Measurements from ENCODE around the gene RAB3C. TPM values are rescaled to one million over a fixed set of nuclear protein-coding genes. Genes with fewer than 3 reads are reported as not detected.
"Not testable (repeated sequence)": the region's sequence is repeated elsewhere in the genome, so short reads cannot be mapped to it uniquely, and the experiment has no call there.

RAB3C gene
- total RNA-seq, 1 donor from 2014 or later = not detected

DNA sequence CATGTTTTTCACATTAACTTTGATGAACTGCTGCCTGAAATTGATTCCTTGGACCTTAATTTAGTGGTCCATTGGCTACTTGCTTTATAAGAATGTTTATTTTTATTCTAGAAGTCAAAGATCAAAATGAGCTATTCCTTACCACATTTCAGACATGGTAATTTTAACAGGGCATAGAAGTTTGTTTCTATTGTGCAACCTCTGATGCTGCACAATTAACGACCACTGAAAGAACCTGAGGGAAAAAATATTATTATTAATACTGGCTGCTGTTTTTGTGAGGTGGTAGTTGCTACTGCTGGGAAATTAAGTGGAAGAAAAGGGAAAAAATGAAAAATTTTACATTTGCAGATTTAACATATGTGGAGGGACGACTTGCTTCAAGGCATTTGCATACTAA is 37.9 kb upstream of the RAB3C start:
- Mint-ChIP-seq H3K4me1 (ENCODE audit: low read depth) (no peaks in the 10 kb centered on the region), H3K27me3 (ENCODE audit: low read depth) (no peaks in the 10 kb centered on the region), H3K4me3 (ENCODE audit: unreplicated experiment) (no peak overlapping the region), H3K27ac (ENCODE audit: unreplicated experiment) (no peak overlapping the region), H3K9me3 (ENCODE audit: low read depth) (peaks cover 5% of the 10 kb centered on the region), H3K36me3 (ENCODE audit: low read depth) (no peaks in the 10 kb centered on the region)
- TF ChIP-seq, protein P1, sequence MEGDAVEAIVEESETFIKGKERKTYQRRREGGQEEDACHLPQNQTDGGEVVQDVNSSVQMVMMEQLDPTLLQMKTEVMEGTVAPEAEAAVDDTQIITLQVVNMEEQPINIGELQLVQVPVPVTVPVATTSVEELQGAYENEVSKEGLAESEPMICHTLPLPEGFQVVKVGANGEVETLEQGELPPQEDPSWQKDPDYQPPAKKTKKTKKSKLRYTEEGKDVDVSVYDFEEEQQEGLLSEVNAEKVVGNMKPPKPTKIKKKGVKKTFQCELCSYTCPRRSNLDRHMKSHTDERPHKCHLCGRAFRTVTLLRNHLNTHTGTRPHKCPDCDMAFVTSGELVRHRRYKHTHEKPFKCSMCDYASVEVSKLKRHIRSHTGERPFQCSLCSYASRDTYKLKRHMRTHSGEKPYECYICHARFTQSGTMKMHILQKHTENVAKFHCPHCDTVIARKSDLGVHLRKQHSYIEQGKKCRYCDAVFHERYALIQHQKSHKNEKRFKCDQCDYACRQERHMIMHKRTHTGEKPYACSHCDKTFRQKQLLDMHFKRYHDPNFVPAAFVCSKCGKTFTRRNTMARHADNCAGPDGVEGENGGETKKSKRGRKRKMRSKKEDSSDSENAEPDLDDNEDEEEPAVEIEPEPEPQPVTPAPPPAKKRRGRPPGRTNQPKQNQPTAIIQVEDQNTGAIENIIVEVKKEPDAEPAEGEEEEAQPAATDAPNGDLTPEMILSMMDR (IDR thresholded peaks at IDR 0.05) = no peak
- no peak for DNase-seq (ENCODE audit: low spot score)

GRCh38 chr5:58545912-58546311 is 37.0 kb upstream of the RAB3C start:
- Mint-ChIP-seq H3K4me1 (ENCODE audit: low read depth) (no peaks in the 10 kb centered on the region), H3K9me3 (ENCODE audit: low read depth) (peaks cover 1% of the 10 kb centered on the region), H3K36me3 (ENCODE audit: low read depth) (no peaks in the 10 kb centered on the region), H3K4me3 (ENCODE audit: unreplicated experiment) (no peak overlapping the region), H3K27ac (ENCODE audit: unreplicated experiment) (no peak overlapping the region), H3K27me3 (ENCODE audit: low read depth) (peaks cover under 1% of the 10 kb centered on the region)
- TF ChIP-seq, protein P1 (IDR thresholded peaks at IDR 0.05) = no peak
- DNase-seq (ENCODE audit: low spot score) = no peak

DNA sequence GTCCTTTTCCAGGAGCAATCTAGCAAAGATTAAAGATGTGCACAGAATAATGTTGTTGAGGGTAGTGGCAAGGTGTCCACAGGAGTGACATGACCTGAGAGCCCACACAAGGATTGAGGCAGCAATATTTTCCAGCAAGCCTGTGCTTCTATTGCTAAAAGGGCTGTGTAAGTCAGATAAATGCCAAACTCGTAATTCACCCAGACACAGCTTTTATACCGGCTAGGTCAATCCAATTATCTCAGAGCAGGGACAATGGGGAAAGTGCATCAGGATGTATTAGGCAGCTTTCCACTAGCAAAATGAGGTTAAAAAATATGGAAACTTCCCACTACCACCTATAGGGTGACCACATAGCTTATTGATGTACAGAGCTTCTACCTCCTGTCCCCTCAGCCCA is 34.8 kb upstream of the RAB3C start:
- Mint-ChIP-seq H3K4me1 (ENCODE audit: low read depth) (no peaks in the 10 kb centered on the region), H3K9me3 (ENCODE audit: low read depth) (no peaks in the 10 kb centered on the region), H3K27me3 (ENCODE audit: low read depth) (peaks cover 2% of the 10 kb centered on the region), H3K27ac (ENCODE audit: unreplicated experiment) (no peak overlapping the region), H3K4me3 (ENCODE audit: unreplicated experiment) (no peak overlapping the region), H3K36me3 (ENCODE audit: low read depth) (no peaks in the 10 kb centered on the region)
- no peak for DNase-seq (ENCODE audit: low spot score)
- TF ChIP-seq, protein P1 (IDR thresholded peaks at IDR 0.05) = no peak

DNA sequence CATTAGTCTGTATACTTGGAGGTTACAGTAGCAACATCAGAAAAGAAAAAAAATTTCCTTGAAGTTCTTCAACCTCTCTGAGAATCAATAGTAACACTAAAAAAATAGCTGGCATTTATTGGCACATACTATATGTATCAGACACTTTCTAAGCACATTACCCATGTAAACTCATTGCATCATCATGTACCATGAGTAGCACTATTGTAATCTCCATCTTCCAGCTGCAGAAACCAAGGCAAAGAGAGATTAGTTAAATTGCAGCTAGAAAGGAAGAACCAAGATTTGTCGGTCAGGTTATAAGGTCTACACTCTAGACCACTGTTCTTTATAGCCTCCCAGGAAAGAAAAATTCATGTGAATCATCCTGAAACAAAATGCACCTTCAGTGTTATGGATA is 31.4 kb upstream of the RAB3C start:
- H3K4me3 Mint-ChIP-seq (ENCODE audit: unreplicated experiment) = no peak overlapping the region
- H3K9me3 Mint-ChIP-seq (ENCODE audit: low read depth) = no peaks in the 10 kb centered on the region
- H3K27ac Mint-ChIP-seq (ENCODE audit: unreplicated experiment) = no peak overlapping the region
- TF ChIP-seq, protein P1 (IDR thresholded peaks at IDR 0.05) = no peak
- H3K4me1 Mint-ChIP-seq (ENCODE audit: low read depth) = no peaks in the 10 kb centered on the region
- DNase-seq (ENCODE audit: low spot score) = no peak
- no peaks in the 10 kb centered on the region for H3K36me3 Mint-ChIP-seq (ENCODE audit: low read depth)
- H3K27me3 Mint-ChIP-seq (ENCODE audit: low read depth) = peaks cover 2% of the 10 kb centered on the region

DNA sequence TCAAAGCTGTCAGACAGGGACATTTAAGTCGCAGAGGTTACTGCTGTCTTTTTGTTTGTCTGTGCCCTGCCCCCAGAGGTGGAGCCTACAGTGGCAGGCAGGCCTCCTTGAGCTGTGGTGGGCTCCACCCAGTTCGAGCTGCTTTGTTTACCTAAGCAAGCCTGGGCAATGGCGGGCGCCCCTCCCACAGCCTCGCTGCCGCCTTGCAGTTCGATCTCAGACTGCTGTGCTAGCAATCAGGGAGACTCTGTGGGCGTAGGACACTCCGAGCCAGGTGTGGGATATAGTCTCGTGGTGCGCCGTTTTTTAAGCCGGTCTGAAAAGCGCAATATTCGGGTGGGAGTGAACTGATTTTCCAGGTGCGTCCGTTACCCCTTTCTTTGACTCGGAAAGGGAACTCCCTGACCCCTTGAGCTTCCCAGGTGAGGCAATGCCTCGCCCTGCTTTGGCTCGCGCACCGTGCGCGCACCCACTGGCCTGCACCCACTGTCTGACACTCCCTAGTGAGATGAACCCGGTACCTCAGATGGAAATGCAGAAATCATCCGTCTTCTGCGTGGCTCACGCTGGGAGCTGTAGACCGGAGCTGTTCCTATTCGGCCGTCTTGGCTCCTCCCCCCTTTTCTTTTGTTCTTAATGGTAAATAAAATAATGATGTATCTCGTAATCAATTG is 25.1 kb upstream of the RAB3C start:
- not testable (repeated sequence) for DNase-seq (ENCODE audit: low spot score); H3K27ac Mint-ChIP-seq (ENCODE audit: unreplicated experiment); H3K9me3 Mint-ChIP-seq (ENCODE audit: low read depth); H3K36me3 Mint-ChIP-seq (ENCODE audit: low read depth); H3K27me3 Mint-ChIP-seq (ENCODE audit: low read depth); H3K4me1 Mint-ChIP-seq (ENCODE audit: low read depth)
- peak overlapping the region; percentile 42 for H3K4me3 Mint-ChIP-seq (ENCODE audit: unreplicated experiment)

DNA sequence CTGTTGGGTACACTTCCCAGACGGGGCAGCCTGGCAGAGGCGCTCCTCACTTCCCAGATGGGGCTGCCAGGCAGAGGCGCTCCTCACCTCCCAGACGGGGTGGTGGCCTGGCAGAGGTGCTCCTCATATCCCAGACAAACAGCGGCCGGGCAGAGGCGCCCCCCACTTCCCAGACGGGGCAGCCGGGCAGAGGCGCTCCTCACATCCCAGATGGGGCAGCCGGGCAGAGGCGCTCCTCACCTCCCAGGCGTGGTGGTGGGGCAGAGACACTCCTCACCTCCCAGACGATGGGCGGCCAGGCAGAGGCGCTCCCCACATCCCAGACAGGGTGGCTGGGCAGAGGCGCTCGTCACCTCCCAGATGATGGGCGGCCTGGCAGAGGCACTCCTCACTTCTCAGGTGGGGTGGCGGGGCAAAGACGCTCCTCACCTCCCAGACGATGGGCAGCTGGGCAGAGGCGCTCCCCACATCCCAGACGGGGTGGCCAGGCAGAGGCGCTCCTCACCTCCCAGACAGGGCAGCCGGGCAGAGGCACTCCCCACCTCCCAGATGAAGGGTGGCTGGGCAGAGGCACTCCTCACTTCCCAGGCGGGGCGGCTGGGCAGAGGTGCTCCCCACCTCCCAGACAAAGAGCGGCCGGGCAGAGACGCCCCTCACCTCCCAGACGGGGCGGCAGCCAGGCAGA is 19.7 kb upstream of the RAB3C start:
- not testable (repeated sequence) for H3K27ac Mint-ChIP-seq (ENCODE audit: unreplicated experiment); H3K27me3 Mint-ChIP-seq (ENCODE audit: low read depth); H3K9me3 Mint-ChIP-seq (ENCODE audit: low read depth); H3K4me3 Mint-ChIP-seq (ENCODE audit: unreplicated experiment); DNase-seq (ENCODE audit: low spot score); H3K4me1 Mint-ChIP-seq (ENCODE audit: low read depth); H3K36me3 Mint-ChIP-seq (ENCODE audit: low read depth)

DNA sequence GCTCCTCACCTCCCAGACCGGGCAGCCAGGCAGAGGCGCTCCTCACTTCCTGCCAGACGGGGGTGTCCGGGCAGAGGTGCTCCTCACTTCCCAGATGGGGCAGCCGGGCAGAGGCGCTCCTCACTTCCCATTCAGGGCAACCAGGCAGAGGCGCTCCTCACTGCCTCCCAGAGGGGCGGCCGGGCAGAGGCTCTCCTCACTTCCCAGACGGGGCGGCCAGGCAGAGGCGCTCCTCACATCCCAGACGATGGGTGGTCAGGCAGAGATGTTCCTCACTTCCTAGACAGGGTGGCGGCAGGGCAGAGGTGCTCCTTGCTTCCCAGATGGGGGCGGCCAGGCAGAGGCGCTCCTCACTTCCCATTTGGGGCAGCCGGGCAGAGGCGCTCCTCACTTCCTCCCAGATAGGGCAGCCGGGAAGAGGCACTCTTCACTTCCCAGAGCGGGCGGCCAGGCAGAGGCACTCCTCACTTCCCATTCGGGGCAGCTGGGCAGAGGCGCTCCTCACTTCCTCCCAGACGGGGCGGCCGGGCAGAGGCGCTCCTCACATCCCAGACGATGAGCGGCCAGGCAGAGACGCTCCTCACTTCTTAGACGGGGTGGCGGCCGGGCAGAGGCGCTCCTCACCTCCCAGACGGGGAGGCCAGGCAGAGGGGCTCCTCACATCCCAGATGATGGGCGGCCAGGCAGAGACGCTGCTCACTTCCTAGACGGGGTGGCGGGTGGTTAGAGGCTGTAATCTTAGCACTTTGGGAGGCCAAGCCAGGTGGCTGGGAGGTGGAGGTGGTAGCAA is 18.6 kb upstream of the RAB3C start:
- H3K36me3 Mint-ChIP-seq (ENCODE audit: low read depth); H3K27me3 Mint-ChIP-seq (ENCODE audit: low read depth); H3K4me1 Mint-ChIP-seq (ENCODE audit: low read depth); DNase-seq (ENCODE audit: low spot score); H3K9me3 Mint-ChIP-seq (ENCODE audit: low read depth); H3K4me3 Mint-ChIP-seq (ENCODE audit: unreplicated experiment); H3K27ac Mint-ChIP-seq (ENCODE audit: unreplicated experiment): not testable (repeated sequence)

All from chondrocyte (in vitro differentiated cells).